Stimulated activated CD4-positive, alpha-beta T cell treated with anti-CD3 and anti-CD28 coated beads, Interleukin-12 subunit alpha, Interleukin-12 subunit beta, amount 100 ng/mL, for 48 hours (primary cell): ENCODE data around the gene TPCN1.

Experiments
- DNase-seq, 3 donors: peaks; one replicate each; pipeline ENCODE4 v3.0.0-alpha.2; 2020; ENCODE audit warnings: low read depth in 2 of 3, low spot score in 1 of 3

Gene TPCN1

DNA sequence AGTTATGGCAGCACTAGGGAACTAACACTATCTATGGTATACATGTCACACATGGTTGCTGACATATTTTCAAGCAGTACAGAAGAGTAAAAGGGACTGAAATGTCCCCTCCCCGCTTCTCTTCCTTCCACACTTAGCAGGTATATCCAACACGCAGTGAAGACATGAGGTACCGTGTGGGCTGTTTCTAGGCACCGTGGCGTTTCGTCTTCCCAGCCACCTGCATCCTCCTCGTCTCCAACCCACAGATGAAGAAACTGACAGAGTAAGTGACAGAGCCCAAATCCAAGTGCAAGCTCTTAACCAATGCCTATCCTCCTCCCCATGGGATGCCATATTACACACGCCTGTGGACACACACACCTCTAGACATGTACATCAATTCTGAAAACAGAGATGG lies 81.2 kb downstream of the TPCN1 start:
- DNase-seq = no peak

DNA sequence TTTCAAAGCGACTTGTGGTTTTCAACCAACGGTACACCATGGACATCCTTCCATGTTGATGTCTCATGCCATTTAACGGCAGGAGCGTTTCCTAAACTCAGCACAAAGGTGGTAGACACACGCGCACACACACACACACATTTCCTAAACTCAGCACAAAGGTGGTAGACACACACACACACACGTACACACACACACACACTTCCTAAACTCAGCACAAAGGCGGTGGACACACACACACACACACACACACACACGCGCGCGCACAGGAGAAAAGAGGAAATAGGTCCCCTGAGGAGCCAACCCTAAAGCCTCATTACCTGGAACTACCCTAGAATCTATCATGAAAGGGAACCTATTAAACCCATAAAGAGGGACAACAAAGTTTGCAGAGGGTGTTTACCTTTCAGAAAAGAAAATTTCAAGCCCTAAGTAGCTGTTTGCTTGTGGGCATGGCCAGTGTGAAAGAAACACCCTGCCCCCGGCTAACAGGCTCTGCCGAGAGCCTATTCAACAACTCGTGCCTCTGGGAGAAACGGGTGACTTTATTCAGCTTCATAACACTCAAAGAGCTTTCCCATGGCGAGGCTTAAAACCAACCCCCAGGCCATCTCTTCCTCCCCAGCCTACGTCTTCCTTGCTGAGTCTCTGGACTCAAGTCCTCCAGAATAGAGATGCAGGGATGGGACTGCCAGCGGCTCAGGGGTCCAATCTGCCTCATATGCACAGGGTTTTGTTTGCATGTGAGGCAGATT lies 81.8 kb downstream of the TPCN1 start:
- DNase-seq = no peak

DNA sequence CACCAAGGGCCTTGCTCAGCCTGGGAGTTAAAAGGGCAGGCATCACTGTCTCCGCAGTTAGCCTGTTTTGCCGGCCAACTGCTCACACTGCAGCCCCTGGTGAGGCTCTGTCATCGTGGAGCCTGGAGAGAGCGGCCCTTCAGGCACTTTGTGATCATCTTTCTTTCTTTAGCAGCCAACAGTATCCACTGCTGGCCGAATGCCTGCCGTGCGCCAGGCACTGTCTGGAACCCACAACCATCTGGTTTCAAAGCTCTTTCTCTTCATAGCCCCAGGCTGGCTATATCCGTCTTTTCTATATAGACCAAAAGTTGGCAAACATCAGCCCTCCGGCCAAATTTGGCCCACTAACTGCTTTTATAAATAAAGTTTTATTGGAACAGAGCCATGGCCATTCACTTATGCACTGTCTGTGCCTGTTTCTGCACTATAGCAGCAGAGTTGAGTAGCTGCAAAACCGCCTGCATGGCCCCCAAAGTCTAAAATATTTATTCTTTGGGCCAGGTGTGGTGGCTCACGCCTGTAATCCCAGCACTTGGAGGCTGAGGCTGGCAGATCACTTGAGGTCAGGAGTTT lies 84.1 kb downstream of the TPCN1 start:
- no peak for DNase-seq

DNA sequence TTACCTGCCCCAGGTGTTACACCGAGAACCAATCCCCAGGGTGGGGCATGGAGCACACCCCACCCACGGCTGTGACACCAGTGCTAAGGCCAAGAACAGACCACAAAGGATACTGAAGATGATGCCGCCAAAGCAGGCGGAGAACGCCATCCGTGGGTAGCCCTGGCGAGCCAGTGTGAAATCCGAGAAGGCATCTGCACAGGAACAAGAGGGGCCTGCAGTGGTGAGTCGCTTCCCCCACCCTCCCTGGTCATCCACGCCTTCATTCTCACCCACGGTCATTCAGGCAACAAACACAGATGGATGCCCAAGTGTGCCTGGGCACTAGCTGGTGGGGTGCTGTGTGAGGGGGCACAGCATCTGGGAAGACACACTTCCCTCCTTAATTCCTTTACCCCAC lies 85.1 kb downstream of the TPCN1 start:
- no peak for DNase-seq

DNA sequence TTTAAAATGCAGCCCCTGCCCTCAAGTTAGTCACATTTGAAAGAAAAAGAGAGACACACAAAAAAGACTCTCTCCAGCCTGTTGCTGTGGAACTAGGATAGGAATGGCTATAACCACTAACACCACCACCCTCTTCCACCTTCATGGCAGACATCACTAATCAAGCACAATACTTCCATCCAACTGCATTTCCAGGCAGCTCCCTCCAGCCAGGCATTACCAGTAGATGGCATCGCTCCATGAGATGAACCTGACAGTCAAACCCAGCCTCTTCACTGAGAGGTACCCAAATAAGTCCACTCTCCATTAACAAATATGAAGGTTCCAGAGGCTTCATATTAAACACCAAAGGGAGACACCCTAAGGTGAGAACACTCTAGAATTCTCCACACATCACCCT lies 89.2 kb downstream of the TPCN1 start:
- no peak for DNase-seq

DNA sequence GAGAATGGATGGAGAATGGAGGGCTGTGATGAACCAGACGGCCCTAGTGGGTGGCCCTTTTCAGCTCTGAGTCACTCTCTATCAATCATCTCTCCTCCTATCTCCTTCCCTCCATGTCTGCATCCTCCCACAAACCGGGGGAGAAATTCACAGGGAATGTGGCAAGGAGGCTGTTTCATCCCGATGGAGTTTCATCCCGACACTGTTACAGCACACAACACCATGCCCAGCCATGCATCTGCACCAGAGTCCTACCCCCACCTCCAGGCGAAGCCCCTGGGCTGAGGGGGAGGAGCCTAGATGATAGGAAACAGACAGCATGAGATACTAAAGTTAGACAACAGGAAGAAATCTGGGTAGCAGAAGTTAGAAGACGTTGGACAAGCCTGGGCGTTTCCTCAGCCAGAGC lies 92.9 kb downstream of the TPCN1 start:
- DNase-seq = no peak

DNA sequence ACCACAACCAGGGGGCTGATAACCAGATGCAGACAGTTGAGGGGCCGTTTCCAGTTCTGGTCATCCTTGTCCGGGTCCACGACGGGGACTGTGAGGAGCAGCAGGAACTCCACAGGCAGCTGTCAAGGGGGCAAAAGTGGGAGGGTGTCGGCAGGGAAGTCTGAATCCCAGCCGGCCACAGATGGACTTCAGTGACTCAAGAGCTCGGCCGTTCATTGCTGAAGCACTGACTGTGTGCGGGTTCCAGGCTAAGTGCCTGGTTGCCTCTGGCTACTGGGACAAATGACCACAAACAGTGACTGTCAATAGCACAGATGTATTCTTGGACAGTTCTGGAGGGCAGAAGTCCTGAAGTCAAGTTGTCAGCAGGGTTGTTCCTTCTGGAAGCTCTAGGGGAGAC lies 94.1 kb downstream of the TPCN1 start:
- no peak for DNase-seq

DNA sequence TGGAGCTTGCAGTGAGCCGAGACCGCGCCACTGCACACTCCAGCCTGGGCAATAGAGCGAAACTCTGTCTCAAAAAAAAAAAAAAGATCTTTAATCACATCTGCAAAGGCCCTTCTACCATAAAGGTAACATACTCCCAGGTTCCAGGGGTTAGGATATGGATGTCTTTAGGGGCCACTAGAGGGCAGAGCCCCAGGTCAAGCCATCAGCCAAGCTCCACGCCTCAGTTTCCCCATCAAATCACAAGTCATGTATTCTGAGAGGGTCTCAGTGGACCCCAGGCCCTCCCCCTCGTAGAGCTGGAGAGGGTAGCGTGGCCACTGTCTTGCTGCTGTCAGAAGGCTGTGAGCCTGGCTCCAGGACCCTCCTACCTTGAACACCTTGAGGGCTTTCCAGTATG lies 94.9 kb downstream of the TPCN1 start:
- DNase-seq = no peak

DNA sequence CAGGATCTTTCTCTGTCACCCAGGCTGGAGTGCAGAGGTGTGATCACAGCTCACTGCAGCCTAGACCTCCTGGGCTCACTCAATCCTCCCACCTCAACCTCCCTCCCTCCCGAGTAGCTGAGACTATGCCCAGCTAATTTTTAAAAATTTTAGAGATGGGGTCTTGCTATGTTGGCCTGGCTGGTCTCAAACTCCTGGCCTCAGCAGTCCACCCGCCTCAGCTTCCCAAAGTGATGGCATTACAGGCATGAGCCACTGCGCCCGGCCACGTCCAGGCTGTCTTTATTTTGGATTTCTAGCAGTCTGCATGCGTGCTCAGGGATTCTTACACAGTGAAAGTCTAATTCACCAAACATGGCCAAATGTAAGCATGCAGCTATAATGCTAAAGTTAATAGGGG lies 95.9 kb downstream of the TPCN1 start:
- no peak for DNase-seq

DNA sequence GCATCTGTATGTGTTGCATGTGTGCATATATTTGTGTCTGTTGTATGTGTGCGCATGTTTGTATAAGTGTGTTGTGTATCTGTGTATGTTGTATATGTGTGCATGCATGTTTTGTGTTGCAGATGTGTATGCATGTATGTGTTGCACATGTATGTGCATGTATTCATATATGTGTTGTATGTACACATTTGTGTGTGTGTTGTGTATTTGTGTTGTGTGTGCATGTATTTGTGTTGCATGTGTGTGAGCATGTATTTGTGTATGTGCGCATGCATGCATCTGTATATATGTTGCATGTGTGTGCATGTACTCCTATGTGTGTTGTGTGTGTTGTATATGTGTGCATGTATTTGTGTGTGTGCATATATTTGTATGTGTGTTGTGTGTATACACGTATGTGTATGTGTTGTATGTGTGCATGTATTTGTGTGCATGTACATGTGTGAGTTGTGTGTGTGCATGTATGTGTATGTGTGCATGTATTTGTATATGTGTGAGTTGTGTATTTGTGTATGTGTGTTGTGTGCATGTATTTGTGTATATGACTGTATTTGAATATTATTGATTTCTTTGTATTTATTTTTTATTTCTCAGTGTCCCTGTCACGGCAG lies 96.9 kb downstream of the TPCN1 start:
- DNase-seq = no peak

DNA sequence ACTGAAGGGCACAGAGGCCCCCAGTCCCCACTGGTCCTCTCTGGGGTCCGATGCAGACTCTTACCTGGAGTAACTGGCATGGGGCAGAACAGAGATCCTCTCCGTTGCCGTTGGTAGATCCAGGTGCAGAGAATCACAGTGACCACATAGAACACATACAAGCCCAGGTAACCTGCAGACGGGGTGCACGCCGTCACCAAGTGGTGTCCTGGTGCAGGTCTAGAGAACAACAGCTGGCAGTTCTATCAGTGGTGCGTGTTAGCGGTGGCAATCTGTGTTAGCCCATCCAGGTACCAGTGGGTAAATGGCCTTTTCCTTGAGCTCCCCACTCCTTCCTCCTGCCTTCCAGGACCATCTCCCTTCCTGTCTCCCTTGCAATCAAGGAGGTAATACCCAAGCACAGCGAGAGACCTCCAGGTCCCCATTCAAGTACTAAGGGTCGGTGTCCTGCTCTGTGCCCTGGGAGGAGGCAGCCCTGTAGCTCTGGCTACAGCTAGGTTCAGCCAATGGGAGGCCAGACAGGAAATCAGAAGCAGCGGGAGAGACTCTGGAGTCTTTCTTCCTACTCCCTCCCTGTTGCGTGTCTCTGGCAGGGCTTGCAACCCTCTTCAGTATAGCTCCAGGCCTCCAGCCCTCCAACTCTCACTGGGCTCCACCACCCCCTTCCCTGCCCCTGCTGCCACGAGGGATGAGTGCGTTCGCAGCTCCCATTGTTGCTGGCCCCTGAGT lies 97.8 kb downstream of the TPCN1 start:
- no peak for DNase-seq

DNA sequence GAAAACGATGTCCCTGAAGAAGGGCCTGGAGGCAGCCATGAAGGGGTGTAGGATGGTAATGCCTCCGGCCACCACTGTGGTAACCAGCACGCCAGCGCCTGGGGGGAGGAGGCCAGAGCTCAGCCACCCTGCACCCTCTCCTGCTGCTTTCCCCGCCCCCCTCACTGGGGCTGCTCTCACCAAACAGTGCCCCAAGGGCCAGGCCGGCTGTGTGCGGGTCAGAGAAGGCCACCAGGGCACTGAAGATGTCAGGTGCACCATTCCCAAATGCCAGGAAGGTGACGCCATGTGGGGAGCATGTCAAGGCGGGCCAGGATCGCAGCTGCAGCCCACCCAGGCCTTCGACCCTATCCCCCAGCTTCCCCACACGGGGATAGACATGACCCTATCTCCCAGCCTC lies 99.1 kb downstream of the TPCN1 start:
- DNase-seq = no peak

DNA sequence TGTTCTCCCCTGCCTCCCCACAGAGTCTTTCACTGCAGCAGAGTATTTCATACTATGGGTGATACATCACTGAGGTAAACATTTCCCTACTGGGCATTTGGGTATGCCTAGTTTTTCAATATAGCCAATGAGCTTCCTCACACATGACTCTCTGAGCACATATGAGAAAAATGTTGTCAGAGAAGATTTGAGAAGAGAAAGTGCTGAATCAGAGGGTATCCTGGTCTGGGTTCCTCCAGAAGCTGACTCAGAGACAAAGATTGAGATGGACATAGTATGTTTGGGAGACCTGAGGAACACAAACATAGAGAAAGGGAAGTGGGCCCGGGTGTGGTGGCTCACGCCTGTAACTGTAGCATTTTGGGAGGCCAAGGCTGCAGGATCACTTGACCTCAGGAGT lies 101.1 kb downstream of the TPCN1 start:
- DNase-seq = no peak

DNA sequence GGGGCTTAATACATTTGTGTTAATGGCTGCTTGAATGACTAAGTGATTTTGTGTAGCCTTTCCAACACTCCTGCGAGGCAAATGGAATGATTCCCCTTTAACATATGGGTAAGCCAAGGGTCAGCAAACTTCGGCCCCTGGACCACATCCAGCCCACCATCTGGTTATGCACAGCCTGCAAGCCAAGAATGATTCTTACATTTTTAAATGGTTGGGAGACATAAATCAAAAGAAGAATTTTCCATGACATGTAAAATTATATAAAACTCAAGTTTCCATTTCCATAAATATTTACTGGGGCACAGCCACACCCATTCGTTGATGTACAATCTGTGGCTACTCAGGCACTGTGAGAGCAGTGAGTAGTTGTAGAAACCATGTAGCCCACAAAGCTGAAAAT lies 104.7 kb downstream of the TPCN1 start:
- DNase-seq = no peak

DNA sequence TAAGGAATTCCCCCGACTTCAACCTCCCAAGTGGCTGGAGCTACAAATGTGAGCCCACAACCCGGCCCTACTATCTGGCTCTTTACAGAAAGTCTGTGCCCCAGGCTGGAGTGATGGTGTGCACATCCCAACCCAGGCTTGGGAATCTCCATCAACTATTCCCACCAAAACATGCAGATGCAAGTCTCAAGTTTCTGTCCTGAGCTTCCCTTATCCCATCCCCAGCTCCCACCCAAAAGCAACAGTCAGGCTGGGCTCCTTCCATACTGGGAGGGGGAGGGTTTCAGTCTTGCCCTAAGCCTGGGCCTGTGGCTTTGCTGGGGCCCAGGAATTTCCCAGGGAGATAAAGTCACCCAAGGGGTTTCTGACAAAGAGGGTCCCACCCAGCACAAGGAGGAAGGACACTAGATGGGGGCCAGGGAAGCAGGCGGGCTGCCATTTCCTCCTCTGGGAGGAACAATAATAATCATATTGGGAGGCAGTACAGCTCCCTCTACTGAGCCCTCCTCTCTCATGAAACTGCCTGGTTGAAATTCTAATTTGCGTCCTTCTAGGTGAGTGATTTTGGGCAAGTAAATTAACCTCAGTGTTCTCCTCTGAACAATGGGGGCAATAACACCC lies 105.6 kb downstream of the TPCN1 start:
- DNase-seq = no peak

DNA sequence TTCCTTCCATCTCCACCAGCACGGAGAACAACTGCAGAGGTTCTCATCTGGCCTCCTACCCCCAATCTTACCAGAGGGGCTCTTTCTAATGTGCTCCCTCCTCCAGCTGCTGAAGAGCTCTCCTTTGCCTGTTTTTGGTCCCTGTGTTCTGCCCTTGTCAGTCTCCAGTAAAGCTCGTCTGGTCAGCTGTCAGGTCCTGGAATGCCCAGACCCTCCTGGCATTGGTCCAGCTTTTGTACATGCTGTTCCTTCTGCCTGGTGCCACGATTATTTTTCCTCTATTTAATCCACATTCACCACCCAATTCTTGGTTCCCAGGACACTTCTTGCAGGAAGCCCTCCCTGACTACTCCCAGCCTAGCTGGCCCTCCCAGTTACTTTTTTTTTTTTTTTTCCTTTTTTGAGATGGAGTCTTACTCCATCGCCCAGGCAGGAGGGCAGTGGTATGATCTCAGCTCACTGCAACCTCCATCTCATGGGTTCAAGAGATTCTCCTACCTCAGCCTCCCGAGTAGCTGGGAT lies 107.2 kb downstream of the TPCN1 start:
- DNase-seq = no peak

DNA sequence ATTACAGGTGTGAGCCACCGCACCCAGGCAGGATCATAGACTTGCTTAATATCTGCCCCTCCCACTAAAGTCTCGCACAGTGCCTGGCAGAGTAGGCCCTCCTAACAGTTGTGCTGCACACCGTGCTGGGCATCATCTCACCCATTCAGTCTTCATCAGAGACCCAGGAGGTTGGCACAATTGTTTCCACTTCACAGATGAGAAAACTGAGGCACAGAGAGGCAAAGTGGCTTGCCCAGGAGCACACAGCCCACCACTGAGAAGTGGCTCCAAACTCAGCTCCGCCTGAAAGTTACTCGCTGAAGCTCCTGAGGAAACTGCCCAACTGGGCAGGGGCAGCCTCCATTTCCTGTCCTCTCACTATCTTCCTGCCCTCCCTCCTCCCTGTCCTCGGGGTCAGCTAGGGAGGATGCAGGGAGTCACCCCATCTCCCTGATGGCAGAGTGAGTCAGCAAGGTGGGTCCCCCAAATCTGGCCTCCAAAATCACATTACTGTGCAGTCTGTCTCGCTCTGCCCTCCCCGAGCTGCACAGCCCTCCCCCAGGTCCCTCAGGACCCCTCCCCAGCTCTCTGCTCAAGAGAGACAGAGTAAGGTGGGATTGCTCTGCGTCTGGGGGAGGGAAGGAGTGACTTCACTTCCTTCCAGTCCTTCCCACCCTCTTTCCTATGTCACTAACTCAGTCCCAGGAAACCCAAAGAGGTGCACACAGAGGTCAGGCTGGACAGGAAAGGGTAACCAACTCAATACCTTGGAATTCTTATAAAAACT lies 107.9 kb downstream of the TPCN1 start:
- DNase-seq = no peak

DNA sequence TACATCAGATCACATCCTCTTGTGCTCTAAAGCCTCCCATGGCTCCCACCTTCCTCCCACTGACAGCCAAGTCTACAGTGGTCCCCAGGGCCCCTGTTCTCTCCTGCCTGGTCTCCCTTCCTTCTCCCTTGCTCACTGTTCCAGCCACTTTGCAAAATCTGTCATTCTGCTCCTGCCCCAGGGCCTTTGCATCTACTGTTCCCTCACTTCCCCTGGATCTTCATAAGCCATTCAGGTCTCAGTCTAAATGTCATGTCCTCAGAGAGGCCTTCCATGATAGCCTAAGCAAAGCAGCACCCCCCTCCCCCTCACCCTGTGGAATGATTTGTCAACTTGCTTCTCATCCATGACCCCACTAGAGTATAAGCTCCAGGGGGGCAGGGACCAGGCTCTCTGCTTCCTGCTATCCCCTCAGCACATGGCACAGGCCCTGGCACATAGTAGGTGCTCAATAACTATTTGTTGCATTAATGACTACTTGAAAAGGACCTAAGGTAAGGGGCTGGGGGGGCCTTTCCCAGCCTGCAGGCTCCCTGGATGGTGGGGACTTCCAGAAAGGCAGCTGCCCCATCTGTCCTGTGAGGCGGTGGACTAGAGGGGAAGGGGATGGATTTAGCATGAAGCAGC lies 108.6 kb downstream of the TPCN1 start:
- no peak for DNase-seq

DNA sequence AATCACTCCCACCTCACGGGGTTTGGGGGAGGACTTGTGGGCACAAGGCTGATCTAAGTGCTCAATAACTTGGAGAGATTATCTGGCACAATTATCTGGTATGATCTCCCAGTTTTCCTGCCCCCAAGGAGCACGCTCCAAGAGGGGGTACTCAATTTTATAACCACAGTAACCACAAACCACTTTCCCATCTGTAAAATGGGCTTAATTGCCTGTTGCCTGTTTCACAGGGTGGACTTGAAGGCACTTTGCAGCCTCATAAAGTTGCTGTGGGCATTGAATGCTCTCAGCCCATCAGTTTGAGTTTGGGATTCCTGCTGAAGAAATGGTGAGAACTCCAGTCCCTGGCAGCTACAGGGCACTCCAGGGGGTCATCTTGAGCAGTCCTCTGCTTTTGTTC lies 109.2 kb downstream of the TPCN1 start:
- no peak for DNase-seq

DNA sequence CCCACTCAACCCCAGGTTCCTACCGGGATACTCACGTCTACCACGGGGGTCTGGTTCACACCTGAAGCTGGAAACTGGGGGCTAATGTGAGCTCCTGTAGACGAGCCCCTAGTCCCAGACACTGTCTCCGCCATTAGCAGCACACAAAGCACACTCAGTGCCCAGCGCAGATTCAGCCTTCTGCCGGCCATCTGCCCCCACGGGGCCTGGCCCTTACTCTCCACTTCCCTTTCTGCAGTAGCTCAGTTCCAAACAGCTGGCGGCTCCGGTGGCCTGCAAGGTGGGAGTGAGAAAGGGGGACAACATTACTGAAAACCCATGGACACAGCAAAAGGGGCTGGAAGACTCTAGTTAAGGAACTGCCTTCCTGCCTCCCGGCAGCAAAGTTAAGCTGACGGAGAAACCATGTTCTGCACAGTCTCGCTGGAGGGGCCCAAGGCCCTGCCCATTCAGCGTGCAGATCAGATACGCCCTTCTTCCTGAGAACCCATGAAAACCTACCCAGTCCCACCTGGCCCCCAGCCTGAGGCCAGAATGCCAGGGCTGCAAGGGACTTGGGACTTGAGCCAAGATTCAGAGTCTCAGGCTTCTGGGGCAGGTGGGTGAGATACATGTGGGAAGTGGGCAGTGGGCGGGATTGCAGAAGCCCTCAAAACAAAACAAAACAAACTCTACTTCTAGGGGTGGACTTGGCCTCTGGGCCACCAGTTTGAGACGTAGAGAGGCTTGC lies 111.6 kb downstream of the TPCN1 start:
- no peak for DNase-seq
